Neural cell (in vitro differentiated cells): Measurements from ENCODE around the gene CCNA2. TPM values are rescaled to one million over a fixed set of nuclear protein-coding genes. Genes with fewer than 3 reads are reported as not detected.

ENCODE experiments used
- H2AFZ ChIP-seq: fragments of 200-600, 300-800 bp; sonication (generic), shearing (Covaris generic); 2 replicates; pipeline ENCODE4 v1.6.0; 2014; ENCODE audit warnings: low read depth, mild to moderate bottlenecking, antibody characterized with exemption, low read length, moderate library complexity
- H3F3A ChIP-seq: fragments of 200-600 bp; shearing (Covaris generic); 2 replicates; pipeline ENCODE4 v1.6.1; 2016; ENCODE audit warnings: mild to moderate bottlenecking, moderate library complexity, mixed read lengths, antibody characterized with exemption, low read length; ENCODE audit not compliant: insufficient read depth, poor library complexity, severe bottlenecking
- H3K27ac ChIP-seq: fragments of 200-600, 300-800 bp; sonication (generic), shearing (Covaris generic); 2 replicates; pipeline ENCODE4 v1.5.1; 2014; ENCODE audit warnings: mild to moderate bottlenecking, low read length, moderate library complexity
- H3K27me3 ChIP-seq: fragments of 300-800, 200-600 bp; sonication (generic), shearing (Covaris generic); 2 replicates; pipeline ENCODE4 v1.6.0; 2014; ENCODE audit warnings: mild to moderate bottlenecking, low read depth, low read length, moderate library complexity; ENCODE audit not compliant: insufficient read depth
- H3K36me3 ChIP-seq: fragments of 300-800, 200-600 bp; sonication (generic), shearing (Covaris generic); 2 replicates; pipeline ENCODE4 v1.5.1; 2014; ENCODE audit warnings: mild to moderate bottlenecking, antibody characterized with exemption, low read length, moderate library complexity; ENCODE audit not compliant: insufficient read depth
- H3K4me2 ChIP-seq: fragments of 300-800, 200-600 bp; sonication (generic), shearing (Covaris generic); 2 replicates; pipeline ENCODE4 v1.6.0; 2014; ENCODE audit warnings: mild to moderate bottlenecking, low read length
- H3K4me3 ChIP-seq: fragments of 300-800, 200-600 bp; sonication (generic), shearing (Covaris generic); 2 replicates; pipeline ENCODE4 v1.5.1; 2014; ENCODE audit warnings: mild to moderate bottlenecking, low read length, moderate library complexity
- H3K79me2 ChIP-seq: fragments of 200-600 bp; shearing (Covaris generic); replicated peaks from 2 replicates; pipeline ENCODE4 v1.6.0; 2014; ENCODE audit warnings: mild to moderate bottlenecking, low read length, moderate library complexity; ENCODE audit not compliant: insufficient read depth
- H3K9ac ChIP-seq: fragments of 300-800, 200-600 bp; sonication (generic), shearing (Covaris generic); 2 replicates; pipeline ENCODE4 v1.6.1; 2016; ENCODE audit warnings: mild to moderate bottlenecking, low read length, mixed read lengths
- H3K9me2 ChIP-seq: fragments of 200-600 bp; shearing (Covaris generic); 2 replicates; pipeline ENCODE4 v1.6.1; 2016; ENCODE audit warnings: mild to moderate bottlenecking, low read length, mixed read lengths; ENCODE audit not compliant: insufficient read depth
- H3K9me3 ChIP-seq: fragments of 200-600, 300-800 bp; sonication (generic), shearing (Covaris generic); 2 replicates; pipeline ENCODE4 v1.6.1; 2016; ENCODE audit warnings: mild to moderate bottlenecking, mixed run types, low read length, moderate library complexity, mixed read lengths
- H4K20me1 ChIP-seq: fragments of 200-600 bp; shearing (Covaris generic); 2 replicates; pipeline ENCODE4 v1.6.1; 2016; ENCODE audit warnings: mild to moderate bottlenecking, mixed run types; ENCODE audit not compliant: insufficient read depth
- CTCF ChIP-seq: fragments of 450-650 bp; IDR thresholded peaks from 2 replicates; pipeline ENCODE4 v1.5.1; 2014; ENCODE audit warnings: antibody characterized with exemption, mild to moderate bottlenecking, moderate library complexity; ENCODE audit not compliant: poor library complexity, severe bottlenecking
- EP300 ChIP-seq: fragments of 450-650 bp; conservative IDR thresholded peaks from 2 replicates; pipeline ENCODE4 v1.6.1; 2014; ENCODE audit warnings: antibody characterized with exemption, mild to moderate bottlenecking, moderate library complexity; ENCODE audit not compliant: poor library complexity, severe bottlenecking
- EZH2 ChIP-seq: fragments of 200-600, 300-800 bp; shearing (Covaris generic), sonication (generic); IDR thresholded peaks from 2 replicates; pipeline ENCODE4 v1.6.1; 2014; ENCODE audit warnings: antibody characterized with exemption, low read length, borderline replicate concordance, mild to moderate bottlenecking; ENCODE audit not compliant: insufficient read depth, poor library complexity, severe bottlenecking
- MXI1 ChIP-seq: fragments of 450-650 bp; conservative IDR thresholded peaks from 2 replicates; pipeline ENCODE4 v1.6.1; 2014; ENCODE audit warnings: antibody characterized with exemption, mild to moderate bottlenecking; ENCODE audit not compliant: poor library complexity, severe bottlenecking
- POLR2AphosphoS5 ChIP-seq: IDR thresholded peaks from 2 replicates; pipeline ENCODE4 v1.6.1; 2012
- RAD21 ChIP-seq: fragments of 450-650 bp; conservative IDR thresholded peaks from 2 replicates; pipeline ENCODE4 v1.6.1; 2014; ENCODE audit warnings: antibody characterized with exemption, mild to moderate bottlenecking, moderate library complexity
- SMC3 ChIP-seq: fragments of 450-650 bp; conservative IDR thresholded peaks from 2 replicates; pipeline ENCODE4 v1.6.1; 2014; ENCODE audit warnings: antibody characterized with exemption, mild to moderate bottlenecking, moderate library complexity; ENCODE audit not compliant: poor library complexity
- TAF1 ChIP-seq: IDR thresholded peaks from 2 replicates; pipeline ENCODE4 v1.6.1; 2012; ENCODE audit warnings: low read depth
- polyA plus RNA-seq: library from polyadenylated mRNA; depleted of rRNA; stranded (reverse); fragments of >200 nt; gene quantifications from 2 replicates; pipeline ENCODE4 v1.2.3, GENCODE V29; 2014
- TF ChIP-seq, protein P1 (sequence below): IDR thresholded peaks from 2 replicates; pipeline ENCODE4 v1.6.1; 2012; ENCODE audit warnings: borderline replicate concordance

CCNA2 gene
- polyA plus RNA-seq, 1 donor from 2014 or later: 7.5 TPM

DNA sequence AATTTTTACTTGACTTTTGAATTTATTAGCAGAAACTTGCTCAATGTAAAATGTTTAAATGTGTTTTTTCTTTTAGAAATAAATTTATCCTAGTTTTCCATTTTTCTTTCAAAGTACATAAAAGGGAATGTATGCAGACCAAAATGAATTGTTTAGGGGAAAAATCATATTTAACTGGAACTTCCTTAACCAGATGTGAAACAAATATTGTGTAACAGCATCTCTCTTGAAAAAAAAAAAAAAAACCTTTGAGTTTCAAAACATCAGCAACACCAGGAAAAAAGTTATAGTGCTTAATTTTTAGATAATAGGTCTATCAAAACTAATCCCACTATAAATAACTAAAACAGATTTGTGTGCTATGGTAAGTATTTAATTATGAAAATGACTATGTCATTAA lies 14.5 kb upstream of the CCNA2 start:
- H3K9ac ChIP-seq: no peak overlapping the region
- H3F3A ChIP-seq: no peaks in the 10 kb centered on the region
- H3K4me2 ChIP-seq: no peak overlapping the region
- no peaks in the 10 kb centered on the region for H3K79me2 ChIP-seq
- H4K20me1 ChIP-seq: no peaks in the 10 kb centered on the region
- peaks cover 8% of the 10 kb centered on the region for H3K36me3 ChIP-seq
- no peaks in the 10 kb centered on the region for H3K27me3 ChIP-seq
- H2AFZ ChIP-seq: no peak overlapping the region
- no peak for TF ChIP-seq SMC3
- TF ChIP-seq EP300: no peak
- TF ChIP-seq RAD21: no peak
- no peak for TF ChIP-seq POLR2AphosphoS5
- TF ChIP-seq EZH2: no peak
- TF ChIP-seq MXI1: no peak
- no peak for TF ChIP-seq CTCF
- TF ChIP-seq, protein P1, sequence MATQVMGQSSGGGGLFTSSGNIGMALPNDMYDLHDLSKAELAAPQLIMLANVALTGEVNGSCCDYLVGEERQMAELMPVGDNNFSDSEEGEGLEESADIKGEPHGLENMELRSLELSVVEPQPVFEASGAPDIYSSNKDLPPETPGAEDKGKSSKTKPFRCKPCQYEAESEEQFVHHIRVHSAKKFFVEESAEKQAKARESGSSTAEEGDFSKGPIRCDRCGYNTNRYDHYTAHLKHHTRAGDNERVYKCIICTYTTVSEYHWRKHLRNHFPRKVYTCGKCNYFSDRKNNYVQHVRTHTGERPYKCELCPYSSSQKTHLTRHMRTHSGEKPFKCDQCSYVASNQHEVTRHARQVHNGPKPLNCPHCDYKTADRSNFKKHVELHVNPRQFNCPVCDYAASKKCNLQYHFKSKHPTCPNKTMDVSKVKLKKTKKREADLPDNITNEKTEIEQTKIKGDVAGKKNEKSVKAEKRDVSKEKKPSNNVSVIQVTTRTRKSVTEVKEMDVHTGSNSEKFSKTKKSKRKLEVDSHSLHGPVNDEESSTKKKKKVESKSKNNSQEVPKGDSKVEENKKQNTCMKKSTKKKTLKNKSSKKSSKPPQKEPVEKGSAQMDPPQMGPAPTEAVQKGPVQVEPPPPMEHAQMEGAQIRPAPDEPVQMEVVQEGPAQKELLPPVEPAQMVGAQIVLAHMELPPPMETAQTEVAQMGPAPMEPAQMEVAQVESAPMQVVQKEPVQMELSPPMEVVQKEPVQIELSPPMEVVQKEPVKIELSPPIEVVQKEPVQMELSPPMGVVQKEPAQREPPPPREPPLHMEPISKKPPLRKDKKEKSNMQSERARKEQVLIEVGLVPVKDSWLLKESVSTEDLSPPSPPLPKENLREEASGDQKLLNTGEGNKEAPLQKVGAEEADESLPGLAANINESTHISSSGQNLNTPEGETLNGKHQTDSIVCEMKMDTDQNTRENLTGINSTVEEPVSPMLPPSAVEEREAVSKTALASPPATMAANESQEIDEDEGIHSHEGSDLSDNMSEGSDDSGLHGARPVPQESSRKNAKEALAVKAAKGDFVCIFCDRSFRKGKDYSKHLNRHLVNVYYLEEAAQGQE: no peak
- no peak for TF ChIP-seq TAF1
- no peak overlapping the region for H3K27ac ChIP-seq
- H3K4me3 ChIP-seq: no peak overlapping the region
- no peaks in the 10 kb centered on the region for H3K9me2 ChIP-seq
- no peaks in the 10 kb centered on the region for H3K9me3 ChIP-seq

- TF ChIP-seq MXI1 (no peak), EP300 (no peak), SMC3 (no peak), EZH2 (no peak), TAF1 (no peak), RAD21 (no peak), CTCF (no peak), POLR2AphosphoS5 (no peak)
- TF ChIP-seq, protein P1: no peak
- no peaks in the 10 kb centered on the region for H3K9me3 ChIP-seq
- H3K27ac ChIP-seq: no peak overlapping the region
- H3K36me3 ChIP-seq: peaks cover 10% of the 10 kb centered on the region
- no peak overlapping the region for H3K9ac ChIP-seq
- no peaks in the 10 kb centered on the region for H3K79me2 ChIP-seq
- H4K20me1 ChIP-seq: no peaks in the 10 kb centered on the region
- H3K4me3 ChIP-seq: no peak overlapping the region
- H2AFZ ChIP-seq: no peak overlapping the region
- H3F3A ChIP-seq: no peaks in the 10 kb centered on the region
- no peaks in the 10 kb centered on the region for H3K9me2 ChIP-seq
- no peaks in the 10 kb centered on the region for H3K27me3 ChIP-seq
- no peak overlapping the region for H3K4me2 ChIP-seq
Observed at GRCh38 chr4:121829511-121829910, 5.8 kb upstream of the CCNA2 start.
